GM12878 (cell line): ENCODE data around the gene ZNF101. TPM values are rescaled to one million over a fixed set of nuclear protein-coding genes. Genes with fewer than 3 reads are reported as not detected.
A peak's percentile ranks its signal among the peaks of the same experiment; 100 is the strongest.

ENCODE experiments used
- CEBPB ChIP-seq, 2 experiments: fragments of 150-350 bp in 1 of 2; IDR thresholded peaks; 2 replicates each; pipeline ENCODE4 v1.6.1; 2012 to 2014; ENCODE audit warnings: low read depth in 2 of 2, low read length in 2 of 2, borderline replicate concordance in 1 of 2, inconsistent platforms in 1 of 2
- CUX1 ChIP-seq: IDR thresholded peaks from 2 replicates; pipeline ENCODE4 v1.6.1; 2012; ENCODE audit warnings: improper control_type of control experiment, low read depth, low read length; ENCODE audit not compliant: insufficient replicate concordance
- EGR1 ChIP-seq, 2 experiments: IDR thresholded peaks; 1 replicate in 1 of 2; 2 replicates in 1 of 2; pipeline ENCODE4 v1.6.1; 2011 to 2012; ENCODE audit warnings: low read depth in 2 of 2, low read length in 2 of 2, borderline replicate concordance in 1 of 2, mild to moderate bottlenecking in 1 of 2, moderate library complexity in 1 of 2
- FOS ChIP-seq: IDR thresholded peaks from 3 replicates; pipeline ENCODE4 v1.6.1; 2011; ENCODE audit warnings: borderline replicate concordance; ENCODE audit not compliant: insufficient read length; ENCODE audit errors: extremely low read depth
- FOXK2 ChIP-seq: fragments of 450-650 bp; IDR thresholded peaks from 2 replicates; pipeline ENCODE4 v1.6.1; 2017; ENCODE audit warnings: mild to moderate bottlenecking, moderate library complexity
- LARP7 ChIP-seq: fragments of 450-650 bp; IDR thresholded peaks from 2 replicates; pipeline ENCODE4 v1.6.1; 2017; ENCODE audit warnings: mild to moderate bottlenecking
- NR2C2 ChIP-seq: IDR thresholded peaks from 2 replicates; pipeline ENCODE4 v1.6.1; 2011; ENCODE audit warnings: borderline replicate concordance, low read depth; ENCODE audit not compliant: control insufficient read depth, insufficient read length
- PAX5 ChIP-seq: IDR thresholded peaks from 2 replicates; pipeline ENCODE4 v1.6.1; 2011; ENCODE audit warnings: low read depth, low read length, borderline replicate concordance
- RELB ChIP-seq: fragments of 450-650 bp; IDR thresholded peaks from 2 replicates; pipeline ENCODE4 v1.6.1; 2017; ENCODE audit warnings: low read depth, mild to moderate bottlenecking, moderate library complexity
- RFX5 ChIP-seq: IDR thresholded peaks from 2 replicates; pipeline ENCODE4 v1.6.1; 2011; ENCODE audit warnings: low read depth, low read length, improper control_type of control experiment
- SIN3A ChIP-seq: IDR thresholded peaks from 2 replicates; pipeline ENCODE4 v1.6.1; 2012; ENCODE audit warnings: low read depth, low read length, improper control_type of control experiment
- SMARCA5 ChIP-seq: fragments of 450-650 bp; IDR thresholded peaks from 2 replicates; pipeline ENCODE4 v1.6.1; 2017; ENCODE audit warnings: mild to moderate bottlenecking
- SUPT20H ChIP-seq: IDR thresholded peaks from 2 replicates; pipeline ENCODE4 v1.6.1; 2011; ENCODE audit warnings: low read depth, mild to moderate bottlenecking, low read length, moderate library complexity, borderline replicate concordance; ENCODE audit not compliant: control insufficient read depth
- TARDBP ChIP-seq: IDR thresholded peaks from 2 replicates; pipeline ENCODE4 v1.6.1; 2016; ENCODE audit warnings: borderline replicate concordance
- TCF12 ChIP-seq: IDR thresholded peaks from 2 replicates; pipeline ENCODE4 v1.6.1; 2011; ENCODE audit warnings: low read depth, mild to moderate bottlenecking, low read length
- ZNF687 ChIP-seq: fragments of 450-650 bp; IDR thresholded peaks from 2 replicates; pipeline ENCODE4 v1.6.1; 2017; ENCODE audit warnings: mild to moderate bottlenecking, moderate library complexity
- ZZZ3 ChIP-seq: IDR thresholded peaks from 2 replicates; pipeline ENCODE4 v1.6.1; 2011; ENCODE audit warnings: low read depth; ENCODE audit not compliant: control insufficient read depth, insufficient read length
- polyA plus RNA-seq, 11 experiments: library from polyadenylated mRNA; depleted of rRNA in 4 of 11; unstranded in 6 of 11; stranded (reverse) in 5 of 11; fragments of >200 nt; fragmentation: Nextera tagmentation in 4 of 11; fragmentation: Illumina TruSeq in 1 of 11; extraction: Ambion mirVana in 4 of 11; extraction: Trizol in 1 of 11; gene quantifications; 1 replicate in 1 of 11; 2 replicates in 10 of 11; pipeline versions ENCODE4 v1.2.1 to v1.2.3, GENCODE V29; 2011 to 2016; ENCODE audit warnings: inconsistent platforms in 2 of 11, missing spikeins in 2 of 11, low read depth in 1 of 11
- total RNA-seq, 4 experiments: library from RNA; depleted of rRNA in 3 of 4; stranded (reverse); fragments of >200 nt in 3 of 4; fragmentation: Illumina TruSeq in 1 of 4; extraction: Trizol in 1 of 4; gene quantifications; 2 replicates each; pipeline versions ENCODE4 v1.2.1 to v1.2.3, GENCODE V29; 2013 to 2021

The ZNF101 gene
- total and polyA plus RNA-seq, 10 of the 15 experiments (the other 5 are each of a cell fraction or from before 2014, with no cell fraction given): 15.2 to 40.5 (median 19.8) TPM

GRCh38 chr19:19627621-19628500 lies 40.8 kb upstream of the ZNF101 start, which contains the start of gene LPAR2 (continued):
- TF ChIP-seq RELB: 0 out of 2 replicates have a peak, but pooled peaks have one; percentile 35
- TF ChIP-seq TARDBP: no peak
- TF ChIP-seq SIN3A: no peak
- TF ChIP-seq ZNF687: no peak; the same call in 1 of the 2 replicates
- no peak for TF ChIP-seq RFX5
- no peak for TF ChIP-seq CUX1
- TF ChIP-seq FOS: no peak
- peak in 1 of 2 experiments; percentile 34; a peak in 1 of 3 replicates for TF ChIP-seq EGR1 (IDR thresholded peaks at IDR 0.05; ENCODE audit: borderline replicate concordance in 1 of 2, low read depth in 2 of 2, low read length in 2 of 2)
- 0 out of 2 replicates have a peak, but pooled peaks have one; percentile 3 for TF ChIP-seq SMARCA5
- TF ChIP-seq FOXK2: no peak
- TF ChIP-seq TCF12: no peak
- TF ChIP-seq LARP7: peak; percentile 77; the same call in 1 of the 2 replicates
- TF ChIP-seq ZZZ3: no peak
- peak; percentile 7; the same call in 1 of the 2 replicates for TF ChIP-seq PAX5
- TF ChIP-seq NR2C2: no peak
- TF ChIP-seq CEBPB (IDR thresholded peaks at IDR 0.05; ENCODE audit: borderline replicate concordance in 1 of 2, low read depth in 2 of 2, low read length in 2 of 2): no peak
- TF ChIP-seq SUPT20H: no peak
